ENCODE measurements around the gene PFKP.

PFKP gene

DNA sequence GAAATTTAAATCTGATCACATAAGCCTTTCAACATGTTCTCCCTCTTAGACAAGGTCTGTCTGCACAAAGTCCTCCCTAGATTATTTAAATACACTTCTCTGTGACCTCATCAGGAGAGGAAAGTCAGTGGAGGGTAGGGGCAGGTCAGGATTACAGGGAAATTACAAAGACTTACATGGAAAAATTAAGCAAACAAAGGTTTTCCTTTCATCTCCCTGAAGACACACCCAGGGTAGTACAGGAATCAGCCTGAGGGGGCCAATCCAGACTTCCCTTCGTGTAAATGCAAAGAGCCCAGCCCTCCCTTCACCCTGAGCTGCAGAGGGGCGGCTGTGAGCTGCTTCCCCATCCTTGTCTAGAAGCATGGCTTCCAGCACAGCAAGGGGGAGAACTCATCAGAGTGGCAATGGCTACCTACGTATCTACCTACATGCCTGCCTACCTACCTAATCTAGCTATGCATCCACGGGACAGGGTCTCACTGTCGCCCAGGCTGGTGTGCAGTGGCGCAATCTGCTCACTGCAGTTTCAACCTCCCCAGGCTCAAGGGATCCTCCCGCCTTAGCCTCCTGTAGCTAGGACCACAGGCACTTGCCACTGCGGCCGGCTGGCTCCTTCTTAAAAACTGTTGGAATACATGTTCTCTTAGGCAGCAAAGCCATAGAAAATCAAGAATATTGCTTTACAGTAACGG is 72.0 kb downstream of the PFKP start:
- DNase-seq: no peak

DNA sequence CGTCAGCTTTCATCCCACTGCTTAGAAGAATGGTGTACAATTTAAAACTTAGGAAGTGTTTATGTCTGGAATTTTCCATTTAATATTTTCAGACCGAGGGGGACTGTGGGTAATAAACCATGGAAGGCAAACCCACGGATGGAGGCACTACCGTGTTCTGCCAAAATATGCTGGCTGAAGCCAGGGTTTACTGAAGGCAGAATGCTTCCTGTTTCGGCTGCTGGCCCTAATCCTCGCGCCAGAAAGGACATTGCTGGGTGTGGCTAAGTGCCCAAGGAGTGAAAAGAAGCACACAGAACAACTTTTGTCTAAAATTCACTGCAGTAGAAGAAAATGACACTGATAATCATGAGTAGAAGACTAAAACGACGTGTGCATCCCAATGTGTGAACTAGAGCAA is 72.9 kb downstream of the PFKP start:
- DNase-seq: no peak

DNA sequence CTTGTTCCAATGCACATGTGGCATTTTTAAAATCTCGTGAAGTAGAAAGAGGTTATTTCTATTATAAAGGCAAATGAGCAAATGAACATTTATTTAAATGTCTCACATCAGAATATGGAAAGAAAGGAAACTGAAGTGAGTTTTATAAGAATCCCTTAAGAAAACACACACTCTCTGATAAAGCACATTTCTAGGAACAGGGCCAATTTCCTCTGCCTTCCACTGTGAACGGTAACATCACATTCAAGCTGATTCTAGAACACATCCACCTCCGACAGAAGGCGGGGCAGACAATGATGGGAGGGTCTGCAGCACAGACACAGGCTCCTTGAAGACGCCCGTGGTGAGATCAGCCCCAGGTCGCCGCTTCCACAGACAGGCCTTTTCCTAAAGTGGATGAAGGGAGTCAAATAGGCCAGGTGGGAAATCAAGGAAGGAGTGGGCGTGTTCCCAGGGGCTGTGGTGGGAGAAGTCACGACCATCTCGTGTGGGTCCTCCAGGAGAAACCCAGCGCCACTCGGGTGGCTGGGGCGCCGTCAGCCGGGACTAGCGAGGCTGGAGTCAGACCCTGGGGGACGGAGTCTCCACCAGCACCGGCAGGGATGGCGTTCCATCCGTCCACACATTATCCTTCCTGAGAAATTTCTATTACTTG is 74.1 kb downstream of the PFKP start:
- DNase-seq: no peak

DNA sequence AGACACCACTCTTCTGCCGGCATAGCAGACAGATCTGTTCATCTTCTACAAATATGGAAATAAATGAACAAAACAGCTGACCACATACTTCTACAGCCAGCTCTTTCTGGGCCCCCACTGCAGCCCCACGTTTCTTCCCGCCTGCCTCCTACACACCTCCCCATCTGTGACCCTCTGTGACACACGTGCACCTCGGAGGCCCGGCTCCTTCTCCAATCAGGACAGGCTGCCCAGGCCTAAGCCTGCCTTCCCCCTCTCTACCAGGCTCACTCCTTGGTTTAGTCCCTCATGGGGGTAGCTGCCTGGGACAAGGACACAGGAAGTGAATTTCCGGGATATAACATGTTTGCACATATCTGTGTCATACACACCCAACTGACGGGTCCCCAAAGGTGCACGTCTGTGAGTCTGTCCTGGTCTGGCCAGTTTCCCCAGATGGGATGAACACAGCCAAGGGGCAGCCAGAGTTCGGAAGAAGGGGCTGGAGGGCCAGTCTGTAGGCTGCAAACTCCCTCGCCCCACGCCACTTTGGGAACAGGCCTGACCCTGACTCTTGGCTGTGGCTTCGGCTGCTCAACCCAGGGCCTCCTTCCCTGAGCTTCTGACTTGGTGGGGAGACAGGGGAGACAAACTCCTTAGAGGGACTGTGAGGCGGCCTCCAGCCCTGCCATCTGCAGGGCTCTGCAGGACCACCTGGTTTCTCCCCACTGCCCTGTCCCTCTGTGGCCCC is 75.0 kb downstream of the PFKP start:
- no peak for DNase-seq

DNA sequence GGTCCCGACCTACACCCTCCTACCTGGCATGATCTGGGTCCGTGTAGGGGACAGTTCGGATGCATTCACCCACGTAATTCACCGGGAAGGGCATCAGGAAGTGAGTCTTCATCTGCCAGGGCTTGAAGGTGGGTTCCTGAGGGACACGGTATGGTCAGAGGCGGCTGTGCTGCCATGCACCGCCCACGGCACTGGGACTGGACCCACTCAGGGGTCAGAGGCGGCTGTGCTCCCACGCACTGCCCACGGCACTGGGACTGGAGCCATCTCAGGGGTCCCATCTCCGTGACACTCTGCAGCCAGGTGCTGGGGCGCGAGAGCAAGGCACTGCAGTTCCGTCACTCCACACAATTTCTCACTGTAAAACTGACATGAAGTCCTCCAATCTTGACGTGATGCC is 76.0 kb downstream of the PFKP start:
- no peak for DNase-seq

DNA sequence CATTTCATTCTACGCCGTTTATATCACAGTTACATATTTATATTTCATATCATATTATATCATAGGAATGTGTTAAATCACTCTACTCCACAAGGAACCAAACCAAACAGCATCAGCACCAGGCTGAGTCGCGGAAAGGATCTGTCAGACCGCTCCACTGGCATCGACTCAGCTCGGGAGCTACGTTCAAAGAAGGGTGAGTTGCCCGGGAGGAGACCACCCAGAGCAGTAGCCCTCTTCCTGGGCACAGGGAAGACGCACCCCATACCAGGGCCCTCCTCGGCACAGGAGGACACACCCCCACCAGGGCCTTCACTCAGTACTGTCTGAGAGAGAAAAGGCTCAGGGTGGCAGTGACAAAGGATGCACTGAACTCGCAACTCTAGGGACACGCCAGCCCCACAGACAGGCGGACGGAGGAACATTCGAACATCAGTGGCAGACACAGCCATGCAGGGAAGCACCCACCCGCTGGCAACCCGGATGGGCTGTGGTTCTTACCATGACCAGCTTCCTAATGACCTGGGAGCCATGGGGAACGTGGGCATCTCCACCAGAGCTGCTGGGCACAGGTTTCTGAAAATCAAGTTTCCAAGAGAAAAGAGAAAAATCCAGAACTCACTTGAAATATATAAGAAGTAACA is 76.6 kb downstream of the PFKP start:
- DNase-seq: no peak

DNA sequence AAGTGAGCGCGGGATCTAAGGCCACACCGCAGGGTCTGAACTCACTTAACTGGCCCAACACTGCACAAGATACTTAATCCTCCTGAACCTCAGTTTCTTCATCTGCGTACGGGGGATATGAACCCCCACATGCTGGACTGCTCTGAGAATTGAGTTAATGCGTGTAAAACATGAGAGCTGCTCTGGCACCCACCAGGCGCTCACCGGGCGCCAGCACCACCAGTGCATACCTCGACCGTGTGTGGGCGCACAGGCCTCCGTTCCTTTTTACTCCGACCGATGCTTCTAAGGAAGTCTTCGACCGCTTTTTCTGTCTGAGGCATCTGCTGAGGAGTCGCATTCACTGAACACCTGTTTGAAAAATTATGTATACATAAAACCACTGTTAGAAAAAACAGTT is 78.0 kb downstream of the PFKP start:
- DNase-seq: no peak

DNA sequence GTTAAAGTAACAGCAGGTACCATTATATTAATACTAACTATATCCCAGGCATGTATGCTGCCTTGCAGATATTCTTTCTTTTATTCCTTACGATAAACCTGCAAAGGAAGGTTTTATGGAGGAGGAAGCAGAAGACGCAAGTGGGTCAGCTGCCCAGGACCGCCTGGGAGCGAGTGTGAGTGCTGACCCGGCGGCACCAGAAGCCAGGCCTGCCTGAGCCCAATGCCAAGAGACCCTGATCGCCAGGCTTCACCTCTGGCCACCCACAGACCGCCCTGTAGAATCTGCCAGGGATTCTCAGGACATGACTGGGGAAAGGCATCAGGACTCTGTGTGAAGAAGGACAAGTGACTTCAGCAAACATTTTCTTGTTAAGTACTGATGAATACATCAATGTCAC is 78.9 kb downstream of the PFKP start:
- no peak for DNase-seq

DNA sequence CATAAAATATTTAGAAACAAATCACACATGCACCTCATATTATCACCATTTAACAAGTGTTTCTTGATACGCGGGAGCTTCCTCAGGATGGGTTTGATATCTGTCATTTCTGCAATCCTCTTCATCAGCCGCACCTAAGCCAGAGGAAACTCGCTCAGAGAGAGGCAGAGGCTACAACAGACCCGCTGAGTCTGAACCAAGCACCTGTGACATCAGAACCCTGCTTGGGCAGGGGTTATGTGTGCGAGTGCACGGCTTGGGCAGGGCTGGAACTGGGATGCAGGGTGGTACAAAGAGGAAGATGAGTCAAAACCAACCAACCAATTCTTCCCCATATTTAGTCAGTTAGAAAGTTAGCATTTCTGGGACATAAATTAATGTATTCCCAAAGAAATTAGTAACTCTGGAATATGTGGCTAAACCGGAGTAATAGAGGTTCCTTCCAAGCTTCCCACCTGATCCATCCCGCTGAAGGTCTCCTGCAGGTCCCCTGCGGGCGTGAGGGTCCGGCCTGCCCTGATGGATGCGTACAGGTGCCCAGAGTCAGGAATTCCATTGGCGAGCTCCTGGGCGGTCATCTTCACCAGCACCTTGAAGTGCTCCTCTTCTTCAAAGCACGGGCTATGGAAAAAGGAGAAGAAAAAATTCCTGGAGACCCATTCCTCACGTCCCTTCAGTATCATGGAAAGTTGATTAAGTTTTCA is 79.9 kb downstream of the PFKP start:
- DNase-seq: no peak

DNA sequence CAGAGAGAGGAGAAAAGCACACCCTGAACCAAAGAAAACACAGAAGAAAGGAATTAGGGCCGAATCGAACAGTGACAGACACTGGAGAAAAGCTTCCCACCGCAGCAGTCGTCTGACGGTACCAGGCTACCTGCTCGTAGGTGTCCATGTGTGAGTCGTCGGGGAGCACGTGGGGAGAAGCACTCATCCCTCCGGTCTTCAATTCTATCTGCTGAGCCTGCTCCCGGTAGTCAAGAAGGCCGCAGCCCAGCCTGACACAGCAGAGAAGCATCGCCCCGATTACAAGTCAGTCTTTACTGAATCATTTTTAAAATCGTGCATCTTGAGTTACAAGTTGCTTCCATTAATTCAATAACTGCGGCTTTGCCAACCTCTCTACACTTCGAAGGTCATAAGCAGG is 80.7 kb downstream of the PFKP start:
- no peak for DNase-seq

DNA sequence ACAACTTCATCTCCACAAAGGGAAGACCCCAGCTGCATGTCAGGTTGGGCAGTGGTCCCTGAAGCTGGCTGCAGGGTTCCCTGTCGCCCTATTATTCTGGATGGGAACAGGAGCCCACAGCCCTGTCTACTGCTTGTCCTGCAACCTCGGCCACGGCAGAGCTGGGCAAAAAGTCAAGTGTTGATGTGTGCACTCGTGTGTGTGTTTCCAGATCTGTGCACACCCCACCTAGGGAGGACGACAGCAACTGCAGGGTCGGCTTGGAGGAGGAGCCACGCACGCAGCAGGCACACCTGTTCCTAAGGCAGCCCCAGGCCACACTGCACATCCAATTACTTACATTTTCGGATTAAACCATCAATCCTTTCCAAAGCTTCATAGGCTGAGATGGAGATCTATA is 81.6 kb downstream of the PFKP start:
- no peak for DNase-seq

DNA sequence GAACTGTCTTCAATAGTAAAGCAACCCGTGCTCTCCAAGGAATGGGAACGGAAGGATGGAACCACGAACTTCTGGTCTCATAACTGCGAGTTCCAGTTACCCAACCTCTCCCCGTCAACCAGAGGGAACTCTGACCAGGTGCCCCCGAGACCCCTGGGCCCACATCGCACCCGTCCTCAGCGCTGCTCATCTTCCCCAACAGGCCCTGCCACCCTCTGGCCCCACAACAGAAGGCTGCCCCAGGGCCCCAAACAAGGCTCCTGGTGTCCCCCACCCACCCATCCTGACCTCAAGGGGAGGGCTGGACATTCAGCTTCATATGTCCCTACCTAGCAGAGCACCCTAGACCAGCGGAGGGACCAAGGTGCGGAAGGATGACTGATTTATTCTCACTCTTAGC is 82.6 kb downstream of the PFKP start:
- no peak for DNase-seq

DNA sequence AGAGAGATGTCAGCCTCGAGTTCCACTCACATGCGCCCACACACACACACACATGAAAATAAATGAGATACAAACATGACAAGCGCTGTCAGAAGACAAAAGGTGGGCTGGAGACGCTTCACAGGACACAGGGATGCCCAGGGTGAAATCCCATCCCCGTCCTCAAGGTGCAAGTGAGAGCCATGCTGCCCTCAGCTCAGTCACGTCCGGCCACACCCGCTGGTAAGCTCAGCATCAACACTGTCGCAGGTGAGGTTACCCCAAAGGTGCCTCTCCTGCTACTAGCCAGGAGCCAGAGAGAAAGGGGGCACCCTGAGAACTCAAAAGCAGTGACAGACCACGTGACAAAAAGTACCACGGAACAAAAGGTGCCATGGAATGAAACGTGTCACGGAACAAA is 83.0 kb downstream of the PFKP start:
- DNase-seq: no peak

DNA sequence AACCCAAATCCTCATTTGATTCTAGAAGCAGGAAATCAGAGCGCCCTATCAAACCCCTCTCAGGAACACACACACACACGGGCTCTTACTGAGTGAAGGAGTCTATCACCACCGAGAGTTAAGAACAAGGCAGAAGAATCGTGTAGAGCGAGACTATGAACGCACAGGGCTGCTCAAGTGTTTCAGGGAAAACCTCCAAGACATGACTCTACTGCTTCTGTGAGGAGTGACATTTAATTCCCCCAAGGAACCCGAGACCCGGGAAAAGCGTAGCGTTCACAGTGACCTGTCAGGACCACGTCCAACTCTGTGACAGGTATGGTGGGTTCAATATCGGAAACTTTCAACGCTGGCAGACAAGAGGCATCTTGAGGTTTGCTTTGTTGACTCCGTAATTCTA is 83.6 kb downstream of the PFKP start:
- no peak for DNase-seq

DNA sequence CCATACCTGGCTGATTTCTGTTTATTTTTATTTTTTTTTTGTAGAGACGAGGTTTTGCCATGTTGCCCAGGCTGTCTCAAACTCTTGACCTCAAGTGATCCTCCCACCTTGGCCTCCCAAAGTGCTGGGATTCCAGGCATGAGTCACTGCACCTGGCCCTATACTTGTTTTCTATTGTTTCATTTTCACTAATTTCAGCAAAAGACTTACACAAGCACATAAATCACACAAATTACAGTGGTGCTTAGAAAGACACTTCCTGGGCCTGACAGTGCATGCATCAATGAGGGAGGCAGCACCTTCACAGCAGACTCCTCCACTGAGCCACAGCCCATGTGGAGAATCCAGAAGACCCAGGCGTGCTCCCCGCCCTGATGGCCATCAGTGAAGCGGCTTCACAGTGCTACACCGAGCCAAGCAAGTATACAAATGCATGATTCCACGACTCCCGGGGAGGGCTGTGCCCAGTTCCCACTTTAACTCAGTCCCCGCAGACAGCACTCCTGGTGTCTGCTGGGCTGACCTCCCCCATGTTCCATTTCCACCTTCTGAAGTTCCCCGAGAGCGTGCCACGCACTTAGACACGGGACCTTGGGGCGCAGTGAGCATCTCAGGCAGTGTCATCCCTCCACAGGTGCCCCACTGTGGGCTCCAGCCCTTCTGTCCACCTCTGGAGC is 84.7 kb downstream of the PFKP start:
- no peak for DNase-seq

DNA sequence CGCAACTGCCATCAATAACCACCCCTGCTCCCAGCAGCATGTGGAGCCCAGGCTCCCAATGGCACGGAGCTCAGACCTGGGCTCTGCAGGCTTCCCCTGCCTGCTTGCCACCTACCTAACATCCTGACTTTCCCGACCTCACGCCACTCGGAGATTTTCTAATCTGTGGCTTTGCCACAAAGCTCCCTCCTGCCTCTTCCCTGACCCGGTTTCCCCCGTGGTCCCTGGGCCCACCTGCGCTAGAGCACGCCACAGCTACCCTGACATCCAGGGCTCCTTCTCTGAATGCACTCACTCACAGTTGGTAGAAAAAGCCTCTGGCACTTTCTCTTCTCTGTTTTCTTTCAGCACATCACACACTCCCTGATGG is 85.2 kb downstream of the PFKP start:
- no peak for DNase-seq

DNA sequence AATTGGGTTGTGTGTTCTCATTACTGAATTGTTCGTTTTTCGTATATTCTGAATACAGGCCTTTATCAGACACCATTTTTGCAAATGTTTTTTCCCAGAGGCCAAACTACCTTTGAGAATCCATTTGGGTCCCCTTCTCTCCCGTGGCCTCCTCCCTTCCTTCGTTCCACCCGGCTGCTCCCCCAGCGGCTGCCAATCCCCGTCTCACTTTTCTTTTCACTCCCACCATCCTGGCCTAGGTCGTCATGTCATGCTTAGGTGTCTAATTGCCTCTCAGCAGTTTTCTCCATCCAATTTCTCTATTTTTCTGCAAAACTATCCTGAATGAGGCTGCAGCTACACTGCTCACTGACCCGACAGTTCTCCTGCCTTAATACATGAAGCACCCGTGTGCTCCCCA is 87.3 kb downstream of the PFKP start:
- DNase-seq: no peak

DNA sequence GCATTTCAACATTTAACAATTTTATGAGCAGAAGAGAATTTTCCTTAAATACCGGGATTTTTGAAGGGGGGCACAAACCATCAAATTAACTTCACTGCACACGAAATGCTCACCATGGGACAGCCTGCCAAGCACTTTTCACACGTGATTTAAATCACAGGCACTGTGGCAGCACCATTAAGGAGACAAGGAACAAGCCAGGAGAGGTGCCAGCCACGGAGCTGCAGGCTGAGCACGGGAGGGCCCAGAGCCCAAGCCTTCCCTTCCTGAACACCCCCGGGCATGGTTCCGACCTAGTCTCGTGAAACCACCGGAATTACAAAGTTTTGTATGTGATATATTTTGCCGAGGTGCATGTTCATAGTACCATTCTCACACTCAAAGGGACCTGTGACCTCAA is 91.8 kb downstream of the PFKP start:
- no peak for DNase-seq

DNA sequence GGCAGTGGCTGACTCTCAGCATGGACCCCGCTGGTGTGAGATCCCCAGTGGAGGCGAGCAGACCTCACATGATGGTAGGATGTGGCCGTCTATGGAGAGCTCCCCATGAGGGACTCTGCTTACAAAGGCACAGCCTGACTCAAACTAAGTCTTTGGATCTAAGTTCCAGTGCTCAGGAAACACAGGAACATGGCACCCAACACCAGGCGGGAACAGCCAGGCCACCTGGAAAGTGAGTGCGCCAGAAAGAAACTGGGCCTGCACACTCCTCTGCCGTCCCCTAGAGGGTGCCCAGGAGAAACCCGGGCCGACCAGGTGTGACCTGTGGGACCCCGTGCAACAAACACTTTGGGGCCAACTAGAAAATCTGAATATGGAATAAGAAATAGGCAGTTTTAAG is 95.2 kb downstream of the PFKP start:
- DNase-seq: no peak

DNA sequence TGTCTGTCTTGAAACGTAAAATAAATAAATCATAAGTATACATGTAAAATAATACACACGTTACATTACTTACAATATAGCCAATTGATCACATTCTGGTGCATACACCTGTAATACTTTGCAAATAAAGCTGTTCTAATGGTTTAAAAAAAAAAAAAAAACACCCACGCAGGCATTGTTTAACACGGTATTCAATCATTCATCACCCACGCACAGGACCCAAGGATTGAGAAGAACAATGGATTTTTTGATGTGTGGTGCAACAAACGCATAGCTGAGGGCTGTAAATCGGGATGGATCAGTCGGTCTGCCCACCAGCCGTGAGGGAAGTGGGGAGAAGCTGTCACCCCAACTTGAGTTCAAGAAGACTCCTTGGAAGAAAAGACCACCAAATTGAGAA is 96.5 kb downstream of the PFKP start:
- no peak for DNase-seq

DNA sequence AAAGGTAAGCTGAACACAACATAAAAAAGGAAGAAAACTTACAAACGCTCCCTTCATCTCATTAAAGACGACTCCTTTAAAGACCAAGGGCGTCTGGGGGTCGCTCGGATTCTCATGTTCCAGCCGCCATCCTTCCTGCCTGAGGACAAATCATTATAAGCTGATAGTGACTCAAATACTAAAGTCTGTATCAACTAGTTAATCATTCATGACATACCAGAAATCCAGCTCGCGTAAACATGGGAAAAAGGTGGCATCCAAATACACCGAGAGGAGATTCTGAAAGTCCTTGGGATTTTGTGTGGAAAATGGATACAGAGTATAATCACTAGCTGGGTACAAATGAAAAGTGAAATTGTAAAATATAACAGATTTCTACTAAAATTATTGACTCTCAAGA is 97.8 kb downstream of the PFKP start:
- no peak for DNase-seq

DNA sequence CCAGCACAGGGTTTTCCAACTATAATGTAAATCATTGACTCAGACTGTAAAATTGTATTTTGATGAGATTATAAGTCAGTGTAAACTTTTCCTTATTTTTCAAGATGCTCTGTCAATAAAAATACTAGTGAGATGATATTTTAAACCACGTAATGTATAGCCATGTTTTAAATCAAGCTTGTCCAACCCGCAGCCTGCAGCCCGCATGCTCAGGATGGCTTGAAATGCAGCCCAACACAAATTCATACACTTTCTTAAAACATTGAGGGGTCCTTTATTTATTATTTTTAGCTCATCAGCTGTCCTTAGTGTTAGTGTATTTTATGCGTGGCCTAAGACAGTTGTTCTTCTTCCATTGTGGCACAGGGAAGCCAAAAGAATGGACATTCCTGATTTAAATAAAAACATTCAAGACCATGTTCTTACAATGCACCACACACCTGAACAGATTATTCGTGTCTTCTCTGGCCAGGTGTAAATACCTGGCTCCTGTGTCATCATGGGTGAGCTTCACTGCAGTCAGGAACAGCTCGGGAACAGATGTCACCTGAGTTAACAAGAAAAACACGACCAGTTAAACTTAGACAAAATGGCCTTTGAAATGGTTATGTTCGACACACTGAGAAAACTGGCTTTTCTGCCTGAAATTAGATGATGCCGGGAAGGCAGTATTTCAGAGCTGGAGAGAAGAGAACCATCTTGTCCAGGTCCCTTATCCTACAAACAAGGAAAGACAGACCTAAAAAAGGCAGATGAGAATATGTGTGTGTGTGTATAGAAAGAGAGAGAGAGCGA is 99.3 kb downstream of the PFKP start:
- no peak for DNase-seq
